Non-pigmented ciliary epithelial cell (primary cell): ENCODE results near the gene MPPED1.

Experiments used
- DNase-seq: peaks from one replicate; pipeline ENCODE4 v3.0.0-alpha.2; 2010; ENCODE audit warnings: low read depth

The MPPED1 gene

DNA sequence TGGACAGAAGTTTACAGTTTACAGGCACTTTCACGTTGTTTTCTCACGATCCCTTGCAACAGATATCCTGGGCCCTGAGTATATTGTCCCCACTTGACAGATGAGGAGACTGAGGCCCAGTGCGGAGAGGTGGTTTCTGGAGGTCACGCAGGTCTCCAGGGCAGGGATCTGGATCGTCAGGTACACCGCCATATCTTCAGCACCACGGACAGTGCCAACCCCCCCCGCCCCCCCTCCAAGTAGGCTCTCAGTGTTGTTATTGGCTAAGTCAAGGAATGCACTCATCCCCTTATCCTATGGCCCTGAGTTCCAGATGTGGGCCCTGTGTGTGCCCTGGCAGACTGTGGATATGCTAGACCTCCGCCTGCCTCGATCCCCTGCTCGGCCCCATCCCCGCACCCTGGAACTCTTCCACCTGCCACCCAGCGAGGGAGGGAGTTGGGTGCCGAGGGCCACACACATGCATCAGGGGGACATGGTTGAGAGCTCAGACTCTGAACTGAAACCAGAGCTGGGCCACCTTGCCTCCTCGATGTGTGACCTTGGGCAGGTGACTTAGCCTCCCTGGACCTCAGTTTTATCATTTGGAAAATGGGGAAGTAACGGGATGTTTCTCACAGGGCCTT lies 37.5 kb downstream of the MPPED1 start:
- no peak for DNase-seq

DNA sequence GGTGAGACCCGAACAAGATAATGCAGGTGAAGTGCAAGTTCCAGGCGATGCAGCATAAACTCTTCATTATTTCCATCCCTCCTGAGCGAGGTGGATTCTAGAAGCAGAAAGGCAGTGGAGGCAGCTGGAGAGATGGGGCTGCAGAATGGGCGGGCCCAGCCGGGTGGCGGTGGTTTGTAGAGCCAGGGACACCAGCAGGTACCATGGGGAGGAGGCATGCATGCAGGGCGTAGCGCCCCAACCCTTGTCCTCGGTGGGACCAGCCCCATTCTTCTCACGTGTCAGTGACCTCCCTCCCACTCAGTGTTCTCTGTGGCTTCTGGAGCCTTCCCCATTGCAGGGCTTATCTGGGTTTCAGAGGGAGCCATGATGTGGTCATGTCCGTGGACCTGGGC lies 38.0 kb downstream of the MPPED1 start:
- DNase-seq = no peak

DNA sequence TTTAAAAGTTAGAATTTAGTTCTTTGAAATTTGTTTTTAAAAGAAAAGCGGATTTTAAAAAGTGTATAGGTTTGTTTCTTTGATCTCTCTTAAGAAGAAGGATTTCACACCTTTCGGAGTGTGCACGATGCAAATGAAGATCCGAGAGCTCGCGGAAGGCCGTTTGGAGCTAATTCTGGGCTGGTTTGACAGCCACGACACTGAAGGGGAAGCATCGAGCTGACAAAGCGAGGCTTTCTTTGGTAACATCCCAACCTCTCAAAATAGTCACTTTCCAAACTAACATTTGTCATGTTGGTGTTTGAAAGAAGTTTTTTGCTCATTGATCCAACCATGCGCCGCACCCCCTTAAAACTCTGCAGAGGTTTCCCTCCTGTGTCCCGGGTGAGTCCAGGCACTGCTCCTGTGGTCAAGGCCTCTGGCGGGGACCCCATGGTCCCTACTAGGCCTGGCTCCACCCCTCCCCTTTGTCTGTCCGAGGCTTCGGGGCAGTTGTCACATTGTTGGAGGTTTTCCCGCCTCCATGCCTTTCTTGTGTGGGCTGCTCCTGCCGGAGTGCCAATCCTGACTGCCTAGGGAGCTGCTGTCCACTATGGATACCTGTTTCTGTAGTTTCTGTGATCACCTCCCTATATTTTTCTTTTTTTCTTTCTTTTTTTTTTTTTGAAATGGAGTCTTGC lies 39.7 kb downstream of the MPPED1 start:
- no peak for DNase-seq

DNA sequence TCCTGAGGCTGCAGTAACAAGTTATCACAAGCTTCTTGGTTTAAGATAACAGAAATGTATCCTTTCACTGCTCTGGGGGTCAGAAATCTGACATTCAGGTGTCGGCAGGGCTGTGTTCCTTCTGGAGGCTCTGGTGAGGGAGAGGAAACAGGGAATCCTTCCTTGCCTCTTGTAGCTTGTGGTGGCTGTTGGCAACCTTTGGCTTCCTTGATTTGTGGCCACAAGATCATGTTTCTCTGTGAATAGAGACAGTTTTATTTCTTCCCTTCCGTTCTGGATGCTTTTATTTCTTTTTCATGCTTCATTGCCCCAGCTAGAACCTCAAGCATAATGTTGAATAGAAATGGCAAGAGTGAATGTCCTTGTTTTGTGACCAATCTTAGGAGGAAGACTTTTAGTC lies 44.0 kb downstream of the MPPED1 start:
- no peak for DNase-seq

DNA sequence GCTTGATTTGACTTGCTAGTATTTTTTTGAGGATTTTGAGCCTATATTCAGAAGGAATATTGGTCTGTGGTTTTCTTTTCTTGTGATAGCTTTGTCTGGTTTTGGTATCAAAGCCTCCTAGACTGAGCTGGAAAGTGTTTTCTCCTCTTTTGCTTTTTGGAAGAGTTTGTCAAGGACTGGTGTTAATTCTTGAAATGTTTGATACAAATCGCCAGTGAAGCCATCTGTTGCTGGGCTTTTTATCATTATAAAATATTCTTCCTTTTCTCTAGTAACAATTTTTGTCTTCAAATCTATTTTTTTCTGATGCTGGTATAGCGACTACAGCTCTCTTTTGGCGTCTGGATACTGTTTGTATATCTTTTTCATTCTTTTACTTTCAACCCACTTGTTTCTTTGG lies 45.2 kb downstream of the MPPED1 start:
- DNase-seq = no peak

DNA sequence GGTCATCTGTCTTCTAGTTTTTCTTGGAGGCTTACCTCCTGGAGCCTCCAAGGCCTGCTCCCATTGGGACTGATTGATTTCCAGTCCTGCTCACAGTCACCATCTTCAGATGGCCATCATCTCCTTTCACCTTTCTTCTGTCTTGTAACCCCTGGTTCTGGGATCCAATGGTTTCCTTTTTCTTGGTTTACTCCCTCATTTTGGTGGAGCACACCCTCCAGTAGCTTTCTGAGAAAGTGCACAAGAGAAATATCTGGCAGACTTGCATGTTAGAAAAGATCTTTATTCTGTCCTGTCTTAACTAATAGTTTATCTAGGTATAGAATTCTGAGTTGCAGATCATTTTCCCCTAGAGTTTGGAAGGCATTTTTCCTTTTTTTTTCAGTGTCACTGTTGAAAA lies 50.9 kb downstream of the MPPED1 start:
- no peak for DNase-seq

DNA sequence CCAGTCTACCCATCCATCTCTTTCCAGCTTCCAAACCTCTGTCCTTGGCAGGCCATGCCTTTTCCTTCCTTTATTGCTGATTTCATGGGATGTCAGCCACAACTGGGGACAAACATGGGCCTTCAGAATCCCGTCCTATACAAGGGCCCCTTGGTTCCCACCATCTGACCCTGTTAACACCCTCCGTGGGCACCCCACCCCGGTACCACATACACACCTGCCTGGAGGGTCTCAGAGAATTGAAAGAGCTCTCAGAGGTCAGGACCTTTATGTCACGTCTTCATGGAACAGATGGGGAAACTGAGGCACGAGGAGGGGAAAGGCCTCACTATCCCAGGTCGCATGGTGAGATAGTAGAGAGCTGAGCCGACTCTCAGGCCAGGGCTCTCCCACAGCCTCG lies 53.0 kb downstream of the MPPED1 start:
- DNase-seq = no peak

DNA sequence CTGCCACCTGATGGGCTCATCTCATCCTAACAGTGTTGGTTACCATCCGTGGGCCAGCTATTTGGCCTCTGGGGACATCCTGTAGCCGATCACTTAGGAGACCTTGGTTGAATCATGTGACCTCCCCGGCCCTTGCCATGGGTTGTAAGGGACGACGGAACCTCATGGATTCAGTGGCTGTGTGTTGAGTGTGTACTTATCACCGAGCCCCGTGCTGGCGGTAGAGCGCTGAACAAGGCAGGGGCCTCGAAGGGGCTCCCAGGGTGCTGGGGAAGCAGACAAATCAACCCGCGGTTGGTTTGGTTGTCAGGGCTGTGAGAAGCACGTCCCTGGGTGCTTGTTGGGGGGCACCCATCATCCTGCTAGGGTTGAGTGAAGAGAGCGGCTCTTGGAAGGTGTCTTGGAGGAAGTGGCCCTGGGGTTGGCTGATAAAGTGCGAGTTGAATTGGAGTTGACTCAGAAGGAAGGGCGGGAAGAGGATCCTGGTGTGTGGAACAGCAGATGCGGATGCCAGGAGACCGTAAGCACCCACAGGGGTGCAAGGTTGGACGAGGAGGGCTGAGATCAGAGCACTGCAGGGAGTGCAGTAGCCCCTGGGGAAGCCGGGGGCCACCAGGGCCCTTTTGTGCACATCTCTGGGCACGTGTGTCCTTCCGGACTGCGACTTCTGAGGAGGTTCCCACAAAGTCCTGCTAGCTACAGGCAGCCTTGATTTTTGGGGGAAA lies 53.6 kb downstream of the MPPED1 start:
- no peak for DNase-seq

DNA sequence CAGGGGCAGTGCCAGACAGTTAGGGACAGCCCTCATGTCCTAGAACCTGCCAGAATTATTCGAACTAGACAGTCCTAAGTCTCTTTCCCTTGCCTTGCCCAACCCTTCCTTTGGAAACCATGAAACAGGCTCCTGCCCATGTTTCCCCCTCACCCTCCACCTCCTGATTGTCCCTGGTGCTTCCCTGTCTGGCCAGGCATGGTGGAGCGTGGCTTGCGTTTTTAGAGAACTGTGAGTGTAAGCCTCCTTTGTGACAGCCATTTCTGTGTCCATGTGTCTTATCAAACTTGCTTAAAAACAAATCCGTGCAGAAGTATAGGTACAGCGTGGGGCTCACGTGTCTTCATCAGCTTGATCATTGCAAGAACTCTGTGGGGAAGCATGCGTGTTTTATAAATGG lies 54.9 kb downstream of the MPPED1 start:
- DNase-seq = no peak

DNA sequence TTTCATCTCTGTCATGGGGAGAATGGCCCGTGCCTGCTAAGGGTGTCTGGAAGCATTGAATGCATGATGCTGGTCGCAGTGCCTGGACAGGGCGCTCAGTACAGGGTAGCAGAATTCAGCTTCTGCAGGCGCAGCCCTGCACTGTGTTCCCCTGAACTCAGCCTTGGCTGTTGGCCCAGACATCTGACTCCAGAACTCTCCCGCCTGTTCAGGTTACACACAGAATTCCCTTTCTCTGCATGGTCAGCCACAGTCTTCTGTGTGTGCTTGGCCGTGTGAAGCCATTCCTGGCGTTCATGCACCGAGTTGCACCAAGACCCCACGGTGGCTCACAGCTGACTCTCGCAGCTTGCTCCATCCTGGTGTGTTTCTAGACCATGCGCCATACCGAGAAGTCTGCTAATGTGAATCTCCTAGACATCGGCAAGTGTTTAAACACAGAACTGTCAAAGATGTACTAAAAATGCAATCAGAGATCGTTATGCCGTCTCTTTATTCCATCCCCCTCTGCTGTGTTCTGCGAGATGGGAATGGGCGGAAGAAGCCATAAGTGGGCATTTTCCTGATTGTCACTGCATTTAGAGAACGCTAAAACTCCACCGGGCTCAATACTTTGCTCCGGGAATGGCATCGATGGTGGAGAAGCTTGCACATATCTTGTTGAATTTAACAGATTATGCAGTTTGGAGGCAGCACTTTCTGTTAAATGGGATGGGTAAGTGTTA lies 55.6 kb downstream of the MPPED1 start:
- DNase-seq = no peak

DNA sequence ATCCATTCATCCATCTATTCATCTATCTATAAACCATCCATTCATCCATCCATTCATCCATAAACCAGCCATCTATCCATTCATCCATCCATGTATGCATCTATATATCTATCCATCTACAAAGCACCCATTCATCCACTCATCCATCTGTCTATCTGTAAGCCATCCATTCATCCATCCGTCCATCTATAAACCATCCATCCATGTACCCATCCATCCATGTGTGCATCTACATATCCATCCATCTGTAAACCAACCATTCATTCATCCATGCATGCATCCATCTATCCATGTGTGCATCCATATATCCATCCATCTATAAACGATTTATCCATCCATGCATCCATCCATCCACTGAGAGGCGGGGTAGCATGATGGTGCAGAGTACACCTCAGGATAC lies 58.4 kb downstream of the MPPED1 start:
- DNase-seq = no peak

DNA sequence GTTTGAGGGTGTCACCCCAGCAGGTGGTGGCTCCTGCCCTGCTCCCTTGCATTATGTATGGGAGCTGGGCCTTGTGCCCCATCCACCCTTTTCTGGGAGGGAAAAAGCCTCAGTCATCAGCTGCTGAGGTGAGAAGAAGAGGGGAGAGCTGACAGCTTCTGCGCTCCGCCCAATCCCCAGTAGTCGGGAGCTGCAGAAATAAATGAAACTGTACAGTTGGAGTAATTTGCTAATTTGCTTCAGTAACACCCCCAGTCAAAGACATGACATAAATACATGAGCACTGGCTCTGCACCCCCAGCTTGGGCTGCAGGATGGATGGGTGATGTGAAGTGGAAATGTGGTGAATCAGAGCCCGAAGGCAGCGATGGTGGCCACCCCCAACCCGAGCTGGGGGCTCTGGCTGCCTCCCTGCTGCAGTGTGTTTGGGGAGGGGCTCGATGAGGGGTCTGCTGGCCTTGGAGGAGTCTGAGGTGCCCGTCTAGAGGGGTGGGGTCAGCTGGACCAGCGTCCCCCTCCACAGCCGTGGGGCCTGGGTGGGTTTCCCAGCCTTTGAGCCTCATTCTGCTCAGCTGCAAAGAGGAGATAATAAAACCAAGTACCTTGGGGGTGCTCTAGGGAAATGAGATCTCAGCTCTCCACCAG lies 59.2 kb downstream of the MPPED1 start:
- DNase-seq = no peak

DNA sequence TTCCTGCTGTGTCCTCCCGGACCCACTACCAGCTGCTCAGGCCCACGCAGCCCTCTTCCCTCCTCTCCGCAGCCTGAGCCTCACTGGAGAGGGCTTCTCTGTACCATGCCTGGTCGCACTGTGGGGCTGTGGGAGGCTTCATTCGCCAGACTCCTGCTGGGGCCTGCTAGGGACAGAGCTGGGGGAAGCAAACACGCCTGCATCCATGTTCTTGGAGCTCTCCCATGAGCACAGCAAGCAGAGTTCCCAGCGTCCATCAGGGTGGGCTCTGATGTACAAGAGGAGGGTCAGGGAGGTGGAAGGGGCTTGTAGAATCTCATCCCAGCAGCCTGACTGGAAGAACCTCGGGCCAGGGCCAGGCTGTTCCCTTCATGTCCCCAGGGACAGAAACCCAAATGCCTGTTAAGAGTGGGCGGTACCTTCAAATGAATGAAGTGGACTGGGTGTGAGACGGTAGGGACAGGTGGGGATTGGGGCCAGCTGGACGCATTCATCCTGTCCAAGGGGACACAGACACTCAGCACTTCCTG lies 59.9 kb downstream of the MPPED1 start:
- no peak for DNase-seq

DNA sequence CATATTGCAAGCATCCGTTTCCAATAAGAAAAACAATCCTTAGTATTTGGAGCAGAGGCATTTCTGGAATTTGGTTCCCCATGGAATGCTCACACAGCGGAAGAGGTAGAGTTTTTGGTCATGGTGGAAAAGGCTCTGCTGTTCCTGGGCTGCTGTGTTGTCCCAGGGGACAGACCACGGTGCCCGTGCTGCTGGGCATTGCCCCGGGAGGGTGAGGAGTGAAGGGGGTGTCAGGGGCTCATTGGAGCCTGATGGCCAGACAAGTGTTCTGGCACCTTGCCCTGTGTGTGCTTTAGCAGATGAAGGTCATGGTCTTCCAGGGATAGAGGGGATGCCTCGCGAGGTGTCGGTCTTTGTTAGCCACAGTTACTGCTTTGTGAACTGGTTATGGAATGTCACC lies 61.2 kb downstream of the MPPED1 start:
- no peak for DNase-seq

DNA sequence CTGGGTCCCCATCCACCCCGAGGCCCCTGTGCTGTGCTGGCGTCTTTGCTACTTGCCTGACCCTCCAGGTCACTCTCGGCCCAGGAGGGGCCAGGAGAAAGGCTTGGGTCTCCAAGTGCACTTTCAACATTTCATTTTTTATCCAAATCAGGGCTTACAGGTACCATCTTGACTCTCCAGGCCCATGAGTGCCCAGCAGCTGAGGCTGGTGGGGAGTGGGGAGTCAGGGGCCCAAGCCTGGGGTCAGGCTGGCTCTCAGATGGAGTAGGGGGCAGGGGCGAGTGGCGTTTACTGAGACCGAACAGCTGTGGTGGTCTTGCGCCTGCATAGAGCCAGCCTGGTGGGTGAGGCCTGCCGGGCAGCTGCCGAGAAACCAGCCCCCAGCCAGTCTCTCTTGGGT lies 61.6 kb downstream of the MPPED1 start:
- no peak for DNase-seq

DNA sequence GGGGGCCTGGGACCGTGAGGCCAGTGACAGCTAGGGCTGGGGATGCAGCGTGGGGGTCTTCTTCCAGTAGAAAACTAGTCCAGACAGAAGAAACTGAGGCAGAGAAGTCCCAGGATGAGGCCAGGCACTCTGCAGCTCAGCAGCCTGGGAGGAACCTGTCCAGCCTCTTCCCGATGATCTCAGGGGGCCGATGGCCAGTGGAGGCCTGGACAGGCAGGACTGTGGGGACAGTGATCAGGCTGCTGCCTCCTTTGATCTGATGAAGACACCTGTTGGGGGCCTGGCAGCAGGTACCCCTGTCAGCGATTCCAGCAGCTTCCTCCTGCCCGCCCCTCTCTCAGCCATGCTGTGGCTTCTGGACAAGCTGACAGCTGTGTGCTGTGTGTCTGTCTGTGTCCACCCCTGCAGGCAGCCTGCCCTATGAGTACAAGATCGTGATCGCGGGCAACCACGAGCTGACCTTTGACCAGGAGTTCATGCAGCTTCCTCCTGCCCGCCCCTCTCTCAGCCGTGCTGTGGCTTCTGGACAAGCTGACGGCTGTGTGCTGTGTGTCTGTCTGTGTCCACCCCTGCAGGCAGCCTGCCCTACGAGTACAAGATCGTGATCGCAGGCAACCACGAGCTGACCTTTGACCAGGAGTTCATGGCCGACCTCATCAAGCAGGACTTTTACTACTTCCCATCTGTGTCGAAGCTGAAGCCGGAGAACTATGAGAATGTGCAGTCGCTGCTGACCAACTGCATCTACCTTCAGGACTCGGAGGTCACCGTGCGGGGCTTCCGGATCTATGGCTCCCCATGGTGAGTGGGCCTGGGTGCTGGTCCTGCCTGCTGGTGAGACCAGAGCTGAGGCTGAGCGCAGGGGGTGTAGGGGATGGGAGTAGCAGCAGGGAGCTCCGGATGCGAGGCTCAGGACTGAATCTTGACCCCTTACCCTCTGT lies 62.6 kb downstream of the MPPED1 start:
- DNase-seq = no peak

DNA sequence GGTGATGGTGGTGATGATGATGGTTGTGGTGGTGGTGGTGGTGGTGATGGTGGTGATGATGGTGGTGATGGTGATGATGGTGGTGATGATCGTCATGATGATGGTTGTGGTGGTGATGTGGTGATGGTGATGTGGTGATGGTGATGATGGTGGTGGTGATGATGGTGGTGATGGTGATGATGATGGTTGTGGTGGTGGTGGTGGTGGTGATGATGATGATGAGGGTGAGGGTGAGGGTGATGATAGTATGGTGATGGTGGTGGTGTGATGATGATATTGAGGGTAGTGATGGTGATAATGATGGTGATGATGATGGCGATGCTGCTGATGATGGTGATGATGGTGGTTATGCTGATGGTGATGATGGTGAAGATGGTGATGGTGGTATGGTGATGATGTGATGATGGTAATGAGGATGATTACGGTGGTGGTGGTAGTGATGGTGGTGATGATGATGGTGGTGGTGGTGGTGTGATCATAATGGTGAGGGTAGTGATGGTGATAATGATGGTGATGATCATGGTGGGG lies 63.8 kb downstream of the MPPED1 start:
- no peak for DNase-seq

DNA sequence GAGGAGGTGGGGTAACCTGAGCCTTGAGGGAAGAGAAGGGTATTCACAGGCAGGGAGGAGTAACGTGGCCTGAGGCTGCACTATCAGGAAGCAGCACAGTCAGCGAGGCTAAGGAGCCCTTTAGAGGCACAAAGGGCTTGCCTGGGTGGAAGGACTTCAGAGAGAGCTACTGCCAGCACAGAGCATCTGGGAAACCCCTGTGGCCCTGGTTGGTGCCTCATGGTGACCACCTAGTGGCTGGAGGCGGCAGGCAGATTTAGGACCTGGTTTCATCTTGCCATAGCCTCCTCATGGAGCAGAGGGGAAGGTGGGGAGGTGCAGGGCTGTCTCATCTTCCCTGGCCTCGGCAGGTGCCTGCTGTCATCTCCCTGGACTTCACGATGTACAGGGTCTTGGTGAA lies 64.5 kb downstream of the MPPED1 start:
- no peak for DNase-seq

DNA sequence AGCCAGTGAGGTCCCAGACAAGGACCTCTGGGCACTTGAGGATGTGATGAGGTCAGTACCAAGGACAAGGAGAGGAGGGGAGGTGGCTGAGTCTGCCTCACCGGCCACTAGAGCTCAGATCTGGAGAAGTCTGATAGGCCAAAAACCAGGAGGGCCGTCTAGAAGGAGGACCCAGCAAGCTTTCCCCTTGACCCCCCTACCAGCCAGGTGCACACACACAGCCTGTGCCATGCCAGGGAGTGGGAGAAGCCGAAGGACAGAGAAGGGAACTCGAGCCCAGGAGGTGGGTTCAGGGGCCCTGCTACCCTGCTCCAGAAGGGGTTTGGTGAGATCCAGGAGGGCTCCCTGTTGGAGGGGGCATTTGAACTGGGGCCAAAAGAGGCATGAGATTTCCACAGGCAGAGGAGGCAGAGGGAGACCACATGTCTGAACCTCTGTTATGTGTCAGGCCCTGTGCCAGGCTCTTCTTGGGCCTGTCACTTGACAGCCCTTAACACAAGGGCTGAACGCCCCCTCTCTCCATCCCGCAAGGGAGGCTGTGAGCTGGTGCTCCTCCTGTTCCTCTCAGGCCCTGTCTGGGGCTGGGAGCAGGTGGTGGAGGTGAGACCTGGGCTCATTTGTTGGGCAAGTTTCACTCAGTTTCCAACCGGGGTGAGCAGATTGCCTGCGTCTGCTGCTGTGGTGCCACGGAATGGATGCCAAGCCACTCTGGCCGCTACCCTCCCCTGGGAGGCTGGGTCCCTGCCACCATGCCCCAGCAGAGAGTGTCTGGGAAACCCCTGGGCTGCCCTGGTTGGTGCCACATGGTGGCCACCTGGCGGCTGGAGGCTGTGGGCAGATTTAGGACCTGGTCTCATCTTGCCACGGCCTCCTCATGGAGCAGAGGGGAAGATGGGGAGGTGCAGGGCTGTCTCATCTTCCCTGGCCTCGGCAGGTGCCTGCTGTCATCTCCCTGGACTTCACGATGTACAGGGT lies 65.2 kb downstream of the MPPED1 start:
- DNase-seq = no peak

DNA sequence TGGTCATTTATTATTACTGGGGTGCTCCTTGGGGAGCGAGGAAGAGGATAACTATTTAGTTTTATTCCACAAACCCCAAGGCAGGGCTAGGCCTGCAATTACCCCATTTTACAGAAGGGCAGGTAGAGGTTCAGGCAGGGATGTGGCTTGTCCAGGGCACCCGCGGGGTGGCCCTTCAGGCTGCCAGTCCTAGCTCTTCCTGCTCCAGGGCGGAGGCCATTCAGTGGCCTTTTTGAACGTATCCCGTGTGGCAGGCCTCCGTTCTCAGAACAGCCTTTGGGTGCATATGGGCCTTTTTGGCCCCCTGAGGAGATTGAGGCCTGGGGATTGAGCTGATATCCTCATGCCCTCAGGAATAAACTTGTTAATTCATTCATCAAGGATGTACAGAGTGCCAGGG lies 66.2 kb downstream of the MPPED1 start:
- DNase-seq = no peak
